Measurements from ENCODE around the gene SPTB.

Gene SPTB

DNA sequence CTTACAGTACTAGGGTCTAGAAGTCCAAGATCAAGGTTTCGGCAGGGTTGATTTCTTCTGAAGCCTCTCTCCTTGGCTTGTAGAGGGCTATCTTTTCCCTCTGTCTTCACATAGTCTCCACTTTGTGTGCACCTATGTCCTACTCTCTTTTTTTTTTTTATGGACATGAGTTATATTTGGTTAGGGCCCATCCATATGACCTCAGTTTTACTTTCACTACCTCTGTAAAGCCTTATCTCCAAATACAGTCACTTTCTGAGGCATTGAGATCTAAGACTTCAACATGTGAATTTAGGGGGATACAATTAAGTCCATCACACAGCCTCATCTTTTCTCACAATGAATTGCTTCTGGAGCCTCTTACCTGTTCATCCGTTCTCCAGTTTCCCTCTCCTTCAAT lies 5.9 kb upstream of the SPTB start:
- no peak for DNase-seq (ENCODE audit: low read depth in 2 of 2)

DNA sequence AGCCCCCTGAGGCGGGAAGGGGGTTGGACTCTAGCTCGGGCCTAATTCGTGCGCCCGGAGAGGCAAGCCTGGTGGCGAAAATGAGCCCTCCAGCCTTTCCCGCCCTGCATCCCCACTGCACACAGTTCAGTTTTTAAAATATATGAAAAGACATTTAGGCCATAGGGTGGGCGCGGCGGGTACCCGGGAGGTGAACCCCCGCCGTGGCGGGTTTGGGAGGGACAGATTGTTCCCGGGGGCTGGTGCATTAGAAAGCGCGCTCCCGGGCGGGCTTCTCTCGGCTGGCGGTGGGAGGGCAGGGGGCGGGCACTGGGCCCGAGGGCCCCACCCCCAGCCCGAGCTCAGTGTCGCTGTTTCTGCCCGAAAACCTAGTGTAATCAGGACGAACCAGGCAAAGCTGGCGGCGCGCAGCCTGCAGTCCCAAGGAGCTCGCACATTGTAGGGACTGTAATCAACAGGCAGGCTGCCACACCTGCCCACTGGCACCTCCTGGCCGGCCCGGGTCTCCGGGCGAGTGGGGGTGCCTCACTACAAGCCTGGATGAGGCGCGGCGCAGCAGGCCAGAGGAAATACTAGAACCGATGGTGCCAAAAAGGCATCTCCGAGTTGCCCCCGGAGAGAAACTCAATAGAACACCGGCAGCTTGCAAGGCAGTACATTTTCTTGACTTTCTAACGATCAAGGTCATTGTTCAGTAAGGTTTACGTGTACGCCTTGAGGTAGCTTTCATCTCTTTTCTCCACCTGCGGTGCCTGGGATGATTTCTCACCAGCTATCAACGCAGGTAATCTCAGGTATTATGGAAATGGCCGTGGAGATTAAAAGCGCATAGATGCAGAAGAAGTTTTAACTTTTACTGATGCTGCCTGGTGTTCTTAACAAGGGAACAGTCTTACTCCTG lies 764 bp upstream of the SPTB start:
- peak; percentile 47 to 51 for DNase-seq (ENCODE audit: low read depth in 2 of 2)

DNA sequence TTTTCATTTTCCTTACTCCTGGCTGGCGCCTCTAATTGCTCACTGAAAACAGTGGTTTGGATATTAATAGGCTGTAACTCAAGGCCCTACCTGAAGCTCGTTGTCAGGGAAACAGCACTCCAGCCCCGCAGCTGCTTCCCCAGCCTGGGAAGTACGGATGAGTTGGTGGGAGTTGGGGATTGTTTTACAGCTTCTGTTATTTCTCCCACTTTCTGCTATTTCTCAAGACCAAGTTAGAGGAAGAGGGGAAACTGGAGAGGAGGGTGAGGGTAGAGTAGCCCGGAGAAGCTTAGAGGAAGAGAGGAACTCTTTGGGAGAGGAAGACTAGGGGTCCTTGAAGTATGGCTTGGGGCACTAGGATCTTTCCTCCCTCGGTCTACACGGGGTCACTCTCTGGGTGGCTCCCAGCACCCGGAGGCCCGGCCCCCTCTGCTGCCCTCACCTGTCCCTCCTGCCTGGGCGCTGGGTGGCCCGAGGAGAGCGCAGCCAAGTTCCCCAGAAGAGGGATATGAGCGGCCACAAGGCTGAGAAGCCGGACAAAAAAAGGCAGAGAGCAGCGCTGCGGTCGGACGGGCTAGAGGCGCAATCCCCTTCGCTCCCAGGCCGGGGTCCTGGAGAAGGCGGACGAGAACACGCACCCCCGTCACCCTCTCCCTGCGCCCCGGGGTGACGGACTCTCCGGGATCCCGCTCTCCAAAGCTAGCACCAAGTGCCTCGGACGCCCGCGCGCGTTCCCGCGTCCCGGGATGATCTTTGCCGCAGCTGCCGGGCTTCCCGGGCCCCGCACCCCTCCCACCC lies 671 bp downstream of the SPTB start:
- DNase-seq (ENCODE audit: low read depth in 2 of 2) = no peak

DNA sequence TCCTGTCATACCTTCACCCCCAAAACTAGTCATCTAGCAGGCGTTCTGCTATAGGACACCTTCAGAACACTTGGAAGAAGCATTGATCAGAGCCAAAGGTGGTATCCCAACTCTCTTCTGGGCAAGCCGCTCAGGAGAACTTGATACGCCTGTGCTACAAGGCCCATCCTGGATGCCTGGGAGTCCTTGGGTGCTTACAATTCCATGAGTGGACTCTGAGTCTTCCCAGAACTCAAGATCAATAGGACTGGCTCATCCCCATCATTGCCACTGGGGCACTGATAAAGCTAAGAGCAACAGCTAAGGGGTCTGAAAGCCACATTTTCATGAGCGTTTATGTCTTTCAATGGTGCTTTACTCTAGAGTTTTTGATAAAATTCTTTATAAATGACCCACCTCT lies 1.9 kb downstream of the SPTB start:
- no peak for DNase-seq (ENCODE audit: low read depth in 2 of 2)

DNA sequence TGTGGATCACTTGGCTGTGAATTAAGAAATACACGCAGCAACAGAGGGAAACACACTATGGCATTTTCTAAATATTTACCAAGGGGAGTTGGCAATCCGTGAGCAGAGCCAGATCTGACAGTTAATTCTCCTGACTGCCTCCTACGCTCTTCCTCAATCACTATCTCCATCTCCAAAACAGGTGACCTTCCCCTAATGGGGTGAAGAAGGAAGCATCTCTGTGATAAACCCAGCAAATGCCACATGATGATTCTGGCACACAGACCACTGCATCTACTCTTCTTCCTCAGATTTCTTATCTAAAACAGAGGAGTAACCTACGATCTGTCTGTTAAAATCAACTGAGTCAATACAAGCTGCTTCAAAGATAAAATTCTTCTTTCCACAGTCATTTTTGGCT lies 4.4 kb downstream of the SPTB start:
- DNase-seq (ENCODE audit: low read depth in 2 of 2) = no peak

DNA sequence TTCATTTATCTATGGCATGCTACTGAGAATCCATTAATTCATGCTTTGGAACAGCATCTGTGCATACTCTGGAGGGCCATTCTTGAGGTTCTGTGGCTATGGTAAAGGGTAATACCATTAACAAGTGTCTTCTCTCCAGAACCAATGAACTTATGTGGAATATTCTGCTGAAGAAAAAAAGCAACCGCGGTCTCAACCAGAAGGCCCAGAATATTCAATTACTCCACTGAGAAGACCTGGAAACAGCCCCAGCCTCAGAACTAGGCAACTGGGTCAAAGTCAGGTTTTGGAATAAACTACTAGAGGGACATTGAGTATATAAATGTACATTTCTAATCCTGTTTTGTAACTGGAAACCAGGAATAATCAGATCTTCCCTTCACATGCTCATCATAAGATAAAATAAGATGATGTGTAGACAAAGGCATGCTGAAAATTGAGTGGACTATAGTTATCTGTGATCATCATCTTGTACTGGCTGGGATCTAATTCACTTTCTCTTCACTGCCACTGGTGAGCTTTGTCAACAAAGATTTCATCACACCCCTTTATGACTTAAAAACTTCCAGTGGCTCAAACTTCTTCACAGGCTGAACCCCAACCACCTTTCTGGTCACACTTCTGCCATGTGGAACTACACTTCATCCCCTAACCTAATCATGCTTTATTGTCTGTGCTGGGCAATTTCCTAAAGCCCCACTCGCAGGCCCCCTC lies 6.0 kb downstream of the SPTB start:
- DNase-seq (ENCODE audit: low read depth in 2 of 2) = no peak

DNA sequence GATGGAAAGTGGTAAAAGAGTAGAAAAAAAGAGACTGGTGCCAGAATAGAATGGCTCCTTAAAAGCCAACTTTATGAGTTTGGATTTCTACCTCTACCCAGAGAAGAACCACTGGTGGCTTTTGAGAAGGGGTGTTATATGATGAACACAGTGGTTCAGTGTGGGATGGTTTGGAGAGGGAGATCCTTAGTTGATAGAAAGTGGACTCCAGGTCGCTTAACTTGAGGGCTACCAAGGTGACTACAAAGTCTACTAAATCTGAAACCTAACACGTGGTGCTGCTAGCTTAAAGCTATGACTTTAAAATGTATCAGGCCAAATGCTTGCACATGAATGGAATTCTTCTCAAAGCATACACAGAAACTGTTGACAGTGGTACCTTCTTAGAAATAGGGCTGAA lies 8.4 kb downstream of the SPTB start:
- no peak for DNase-seq (ENCODE audit: low read depth in 2 of 2)

DNA sequence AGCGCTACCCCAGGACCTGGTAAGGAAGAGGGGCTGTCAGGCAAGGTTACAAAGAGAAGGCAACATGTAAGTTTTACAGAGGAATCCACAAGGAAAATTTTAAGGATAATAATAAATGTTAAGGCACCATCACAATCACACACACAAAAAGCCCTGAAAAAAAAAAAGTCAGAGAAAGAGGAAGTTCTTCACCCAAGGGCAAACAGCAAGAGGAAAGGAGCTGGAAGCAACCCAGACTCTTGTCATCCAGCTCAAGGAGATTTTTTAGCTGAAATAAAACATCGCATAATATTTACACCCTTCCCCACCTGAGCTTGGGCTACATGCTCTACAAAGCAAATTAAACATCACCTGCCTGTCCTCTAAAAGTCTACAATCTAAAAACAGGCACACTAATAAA lies 9.5 kb downstream of the SPTB start:
- DNase-seq (ENCODE audit: low read depth in 2 of 2) = no peak

DNA sequence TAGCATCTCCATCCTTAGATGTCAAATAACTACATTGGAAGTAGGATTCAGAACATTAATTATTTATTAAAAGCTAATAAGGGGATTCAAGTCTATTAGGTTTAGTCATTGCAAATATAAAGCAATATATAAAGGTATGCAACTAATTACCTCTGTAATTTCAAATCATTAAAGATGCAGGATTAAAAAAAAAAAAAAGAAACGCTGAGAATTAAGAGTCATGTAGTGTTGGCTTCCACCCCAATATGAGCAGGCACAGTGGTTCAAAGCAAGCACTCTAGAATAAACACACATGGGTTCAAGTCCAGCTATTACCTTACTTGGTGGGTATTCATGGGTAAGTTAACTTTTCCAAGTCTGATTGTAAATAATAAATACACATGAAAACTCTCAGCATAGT lies 10.9 kb downstream of the SPTB start:
- no peak for DNase-seq (ENCODE audit: low read depth in 2 of 2)

DNA sequence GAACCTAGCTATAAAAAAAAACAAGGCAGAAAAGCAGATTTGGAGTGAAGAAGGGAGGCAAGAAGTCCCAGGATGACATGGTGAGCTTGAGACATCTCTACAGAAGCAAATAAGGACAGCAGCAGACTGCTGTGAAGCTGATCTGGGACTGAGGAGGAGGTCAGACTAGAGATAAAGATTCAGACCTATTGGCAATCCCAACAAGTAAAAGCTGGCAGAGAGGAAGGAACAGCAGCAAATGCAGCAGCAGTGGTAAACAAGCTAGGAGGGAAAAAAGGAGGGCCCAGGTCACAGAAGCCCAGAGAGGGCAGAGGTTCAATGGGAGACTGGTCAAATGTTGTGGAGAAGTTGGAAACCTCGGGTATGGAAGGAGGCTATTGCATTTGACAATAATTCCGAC lies 11.3 kb downstream of the SPTB start:
- no peak for DNase-seq (ENCODE audit: low read depth in 2 of 2)

DNA sequence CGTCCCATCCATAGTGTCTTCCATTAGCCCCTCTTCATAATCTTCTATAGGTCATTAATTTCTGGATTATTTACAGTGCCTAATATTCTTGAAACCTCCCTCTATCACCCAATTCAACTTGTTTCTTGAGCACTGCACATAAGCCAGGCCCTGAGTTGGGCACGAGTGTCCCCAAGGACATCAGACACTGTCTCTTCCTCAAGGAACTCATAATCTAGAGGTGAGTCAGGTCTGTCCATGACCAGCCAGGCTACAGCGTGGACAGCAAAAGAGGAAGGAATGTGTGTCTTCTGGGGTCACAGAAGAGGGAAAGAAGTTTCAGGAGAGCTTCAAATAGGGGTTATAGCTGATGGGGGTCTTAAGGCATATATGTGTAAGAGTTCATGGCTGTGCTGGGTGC lies 12.5 kb downstream of the SPTB start:
- DNase-seq (ENCODE audit: low read depth in 2 of 2) = no peak

DNA sequence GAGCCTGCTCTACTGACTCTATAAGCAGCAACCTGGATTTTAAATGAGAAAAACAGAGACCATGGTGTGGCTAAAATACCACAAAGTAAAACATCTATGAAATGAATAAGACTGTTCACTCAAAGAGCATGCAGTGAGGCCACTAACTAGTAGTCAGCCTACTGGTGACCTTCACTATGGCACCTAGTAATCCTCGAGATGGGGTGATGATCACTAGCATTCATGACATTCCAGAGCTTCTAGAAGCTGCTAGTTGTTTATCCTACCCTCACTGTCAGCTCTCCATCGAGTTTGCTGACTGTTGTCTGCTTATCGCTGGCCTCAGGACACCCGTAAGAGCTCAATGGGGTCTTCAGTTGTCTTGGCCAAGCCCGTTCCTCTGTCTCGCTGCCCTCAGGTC lies 13.7 kb downstream of the SPTB start:
- no peak for DNase-seq (ENCODE audit: low read depth in 2 of 2)

DNA sequence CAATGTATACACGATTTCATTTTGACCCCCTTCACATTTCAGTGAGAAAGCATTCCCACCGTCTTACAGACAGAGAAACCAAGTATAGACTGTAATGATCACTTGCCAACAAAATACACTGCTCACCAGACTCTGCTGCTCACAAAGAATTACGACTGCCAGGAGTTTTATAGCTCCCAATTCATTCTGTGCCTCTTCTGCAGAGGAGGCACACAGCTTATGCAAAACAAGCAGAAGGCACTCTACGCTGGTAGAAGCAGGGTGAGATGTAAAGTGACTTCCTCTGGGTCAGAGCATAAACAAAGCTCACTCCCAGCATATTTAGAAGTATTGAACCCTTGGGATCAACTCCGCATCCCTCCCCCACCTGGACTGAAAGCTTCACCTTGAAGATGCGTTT lies 14.6 kb downstream of the SPTB start:
- DNase-seq (ENCODE audit: low read depth in 2 of 2) = no peak

DNA sequence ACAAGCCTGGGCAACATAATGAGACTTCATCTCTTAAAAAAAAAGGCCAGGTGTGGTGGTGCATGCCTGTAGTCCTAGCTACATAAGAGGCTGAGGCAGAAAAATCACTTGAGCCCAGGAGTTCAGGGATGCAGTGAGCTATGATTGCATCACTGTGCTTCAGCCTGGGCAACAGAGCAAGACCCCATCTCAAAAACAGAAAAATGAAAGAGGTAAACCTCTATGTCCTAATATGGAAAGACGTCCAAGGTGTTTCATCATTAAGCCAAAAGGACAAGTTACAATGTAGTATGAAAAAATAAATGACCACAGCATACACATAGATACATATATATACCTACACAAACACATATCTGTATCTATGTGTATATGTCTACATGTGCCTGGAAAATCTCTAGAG lies 15.4 kb downstream of the SPTB start:
- no peak for DNase-seq (ENCODE audit: low read depth in 2 of 2)

DNA sequence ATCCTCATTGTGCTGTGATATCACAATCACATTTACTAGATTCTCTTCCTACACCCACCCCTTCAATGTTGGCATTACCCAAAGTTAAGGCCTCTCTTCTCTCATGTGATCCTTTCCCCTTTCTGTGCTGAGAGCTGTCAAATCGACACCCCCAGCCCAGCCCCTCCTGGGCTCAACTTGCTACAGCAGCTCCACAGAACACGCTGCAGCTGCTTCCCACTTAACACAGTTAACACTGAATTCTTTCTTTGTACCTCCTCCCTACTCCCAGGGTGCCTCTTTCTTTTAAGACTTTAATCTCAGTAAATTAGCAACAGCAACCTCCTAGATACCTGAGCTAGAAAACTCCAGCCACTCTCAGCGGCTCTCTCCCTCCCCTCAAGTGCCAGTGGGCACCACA lies 17.8 kb downstream of the SPTB start:
- DNase-seq (ENCODE audit: low read depth in 2 of 2) = no peak

DNA sequence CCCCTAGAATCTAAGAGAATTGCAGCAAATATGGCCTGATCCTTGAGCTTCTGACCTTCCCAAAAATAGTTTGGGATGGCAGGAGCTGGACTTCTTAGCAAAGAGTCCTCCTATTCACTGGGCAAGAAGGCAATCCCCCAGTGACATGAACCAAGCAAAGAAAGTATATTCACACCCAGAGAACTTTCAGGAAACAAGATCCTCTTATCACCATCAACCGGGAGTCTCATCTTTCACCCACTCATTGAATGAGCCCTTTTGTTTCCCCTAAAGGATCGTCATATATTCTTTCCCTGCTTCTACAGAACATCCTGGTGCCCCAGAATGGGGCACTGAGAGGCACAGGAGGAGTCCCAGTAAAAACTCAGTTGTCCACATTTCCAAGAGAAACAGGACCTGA lies 19.7 kb downstream of the SPTB start:
- no peak for DNase-seq (ENCODE audit: low read depth in 2 of 2)

DNA sequence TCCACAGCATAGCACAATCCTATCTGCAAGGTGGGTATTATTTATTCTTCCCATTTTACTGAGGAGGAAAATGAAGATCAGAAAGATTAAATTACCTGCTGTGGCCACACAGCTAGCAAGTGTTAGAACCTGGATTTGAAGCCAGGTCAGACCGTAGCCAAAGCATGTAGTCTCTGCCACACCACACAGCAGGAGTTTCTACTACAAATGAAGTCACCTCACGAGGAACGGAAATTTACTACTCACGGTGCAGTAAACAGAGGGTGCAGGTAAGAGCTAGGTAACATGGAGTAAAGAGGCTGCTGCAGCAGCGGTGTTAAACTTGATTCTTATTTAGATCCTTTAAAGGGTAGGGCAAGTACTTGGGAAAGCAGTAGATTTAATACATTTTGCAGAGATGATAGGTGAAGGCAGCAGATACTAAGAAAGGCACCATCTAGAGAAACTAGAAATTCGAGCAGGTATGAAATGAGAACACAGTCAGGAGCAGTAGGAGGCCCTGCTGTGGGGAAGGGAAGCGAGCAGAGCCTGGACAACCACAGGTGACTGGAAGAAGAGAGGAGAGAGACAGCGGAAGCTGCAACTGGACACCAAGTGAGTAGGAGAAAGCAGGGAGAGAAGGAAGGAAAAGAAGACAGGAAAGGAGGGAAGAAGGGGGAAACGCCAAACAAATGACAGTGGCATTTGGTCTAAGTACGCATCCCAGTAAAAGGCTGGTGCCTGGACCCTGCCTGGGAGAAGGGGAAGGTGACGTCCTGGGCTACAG lies 21.5 kb downstream of the SPTB start:
- DNase-seq (ENCODE audit: low read depth in 2 of 2) = no peak

DNA sequence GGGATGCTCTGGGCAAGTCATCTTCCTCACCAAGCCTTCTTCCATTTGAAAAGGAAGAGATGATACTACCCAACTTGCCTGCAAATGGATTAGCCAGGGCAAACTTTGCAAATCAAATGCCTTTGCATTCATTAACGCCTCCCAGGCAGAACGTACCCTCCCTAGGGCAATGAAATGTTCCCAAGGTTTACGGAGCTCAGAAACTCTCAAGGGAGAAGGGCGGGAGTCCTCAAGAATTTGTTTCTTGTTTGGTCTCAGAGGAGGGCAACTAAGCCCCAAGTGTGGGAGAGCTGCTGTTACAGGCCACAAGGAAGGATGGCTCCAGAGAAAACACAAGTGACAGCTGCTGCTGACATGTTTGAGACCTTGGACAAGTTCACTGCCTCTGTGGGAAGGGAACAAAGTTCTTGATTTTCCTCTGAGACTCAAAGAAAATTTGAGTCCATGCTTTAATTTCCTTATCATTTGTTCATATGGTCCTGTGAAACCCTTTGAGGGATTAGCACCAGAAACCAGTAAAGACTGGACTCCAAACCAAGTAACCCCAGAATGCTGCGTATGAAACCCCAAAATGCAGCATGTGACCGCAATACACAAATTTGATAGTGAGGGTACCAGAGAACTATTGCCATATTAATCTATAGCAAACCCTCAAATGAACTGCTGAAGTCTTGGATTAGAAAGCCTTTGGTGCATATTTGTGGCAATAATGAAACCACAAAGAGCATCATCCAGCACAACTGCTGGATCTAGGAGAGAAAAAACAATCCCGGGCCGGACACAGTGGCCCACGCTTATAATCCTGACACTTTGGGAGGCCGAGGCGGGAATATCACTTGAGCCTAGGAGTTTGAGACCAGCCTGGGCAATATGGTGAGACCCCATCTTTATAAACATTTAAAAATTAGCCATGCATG lies 22.9 kb downstream of the SPTB start:
- DNase-seq (ENCODE audit: low read depth in 2 of 2) = no peak

DNA sequence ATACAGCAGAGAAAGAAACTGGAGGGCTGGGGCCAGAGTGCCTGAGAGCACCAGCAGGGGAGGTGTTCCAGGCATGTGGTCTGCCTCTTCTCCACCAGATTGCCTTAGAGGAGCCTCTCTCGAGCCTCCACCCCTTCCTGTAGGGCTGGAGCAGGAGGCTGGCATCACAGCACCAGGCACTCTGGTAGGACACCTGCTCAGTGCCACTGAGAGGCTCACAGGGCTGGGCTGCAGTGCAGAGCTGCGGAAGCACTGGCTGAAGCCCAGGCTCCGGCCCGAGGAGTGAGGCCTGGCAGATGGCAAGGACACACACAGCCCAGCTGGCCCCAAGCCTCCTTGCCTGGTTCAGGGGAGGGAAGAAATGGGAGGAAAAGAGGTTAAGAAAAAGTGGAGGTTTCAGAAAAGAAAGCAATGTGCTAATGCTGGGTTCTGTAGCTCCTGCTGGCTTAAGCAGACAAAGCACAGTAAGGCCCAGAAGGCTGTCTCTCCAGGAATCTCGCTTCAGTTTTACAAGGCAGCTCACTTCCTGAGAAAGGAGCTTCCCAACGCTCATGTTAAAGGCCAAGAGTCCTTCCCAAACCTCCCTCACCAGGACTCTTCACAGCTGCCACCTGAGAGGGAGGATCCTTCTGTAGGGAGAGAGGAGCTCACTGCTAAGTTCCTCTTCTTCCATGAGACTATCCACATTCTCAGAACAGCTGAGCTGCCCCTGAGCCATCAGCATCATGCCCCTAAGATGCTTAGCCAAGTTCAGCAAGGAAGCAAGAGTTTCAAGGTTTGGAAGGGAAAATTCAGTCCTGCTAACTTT lies 23.8 kb downstream of the SPTB start:
- DNase-seq (ENCODE audit: low read depth in 2 of 2) = no peak

All from stimulated activated CD4-positive, alpha-beta T cell treated with anti-CD3 and anti-CD28 coated beads, Interleukin-4, amount 100 ng/mL, for 48 hours (primary cell).